Kidney (tissue), 14 donors: ENCODE data around the gene OLFM3. TPM values are rescaled to one million over a fixed set of nuclear protein-coding genes. Genes with fewer than 3 reads are reported as not detected.

Experiments
- DNase-seq, 5 donors: peaks; one replicate each; pipeline ENCODE4 v3.0.0-alpha.2; 2013 to 2020
- FAIRE-seq: peaks from 2 replicates; lab custom pipeline; 2012; peaks lifted over from hg19 to GRCh38; lab: Jason Lieb, UNC
- H3K27ac ChIP-seq, 2 donors: one replicate each; pipeline ENCODE4 v1.7.0; 2013; ENCODE audit warnings: low read depth in 2 of 2, low read length in 2 of 2, inconsistent platforms in 1 of 2
- H3K27me3 ChIP-seq: one replicate; pipeline ENCODE4 v1.7.1; 2013; ENCODE audit warnings: low read length, inconsistent platforms; ENCODE audit not compliant: control insufficient read depth, insufficient read depth
- H3K36me3 ChIP-seq, 3 donors: one replicate each; pipeline versions ENCODE4 v1.7.0 to v1.7.1; 2013; ENCODE audit warnings: low read length in 3 of 3, control low read depth in 1 of 3, inconsistent platforms in 1 of 3; ENCODE audit not compliant: insufficient read depth in 3 of 3, control insufficient read depth in 2 of 3
- H3K4me1 ChIP-seq, 3 donors: one replicate each; pipeline versions ENCODE4 v1.7.0 to v1.7.1; 2013; ENCODE audit warnings: low read length in 3 of 3, inconsistent platforms in 1 of 3, low read depth in 1 of 3; ENCODE audit not compliant: control insufficient read depth in 2 of 3, insufficient read depth in 2 of 3
- H3K4me3 ChIP-seq, 3 donors: one replicate each; pipeline versions ENCODE4 v1.7.0 to v1.8.1; 2013; ENCODE audit warnings: low read length in 3 of 3, control low read depth in 1 of 3, inconsistent platforms in 1 of 3
- H3K9ac ChIP-seq, 3 donors: one replicate each; pipeline versions ENCODE4 v1.7.0 to v1.7.1; 2013; ENCODE audit warnings: low read length in 3 of 3, control low read depth in 1 of 3, inconsistent platforms in 1 of 3
- H3K9me3 ChIP-seq, 3 donors: one replicate each; pipeline versions ENCODE4 v1.7.0 to v1.7.1; 2013; ENCODE audit warnings: low read length in 3 of 3, control low read depth in 1 of 3, inconsistent platforms in 1 of 3; ENCODE audit not compliant: control insufficient read depth in 2 of 3, insufficient read depth in 1 of 3
- CTCF ChIP-seq: IDR thresholded peaks from 3 replicates; pipeline ENCODE4 v1.5.1; 2012; ENCODE audit warnings: mild to moderate bottlenecking, moderate library complexity, borderline replicate concordance; ENCODE audit not compliant: insufficient read depth; ENCODE audit errors: extremely low read depth
- intact Hi-C: fragments of 100-400 bp; cut with DNase I; formaldehyde crosslinking; loops from one replicate; pipeline ENCODE4 v1.11.1; 2022
- polyA plus RNA-seq: library from polyadenylated mRNA; stranded (reverse); fragments of 350-450 nt; fragmentation: Illumina TruSeq; extraction: RNeasy Lipid Tissue Mini Kit (QIAGEN cat#74804); gene quantifications from one replicate; pipeline ENCODE4 v1.2.3, GENCODE V29; 2014; ENCODE audit warnings: low read depth, low replicate concordance; ENCODE audit not compliant: insufficient read depth
- total RNA-seq: library from RNA; stranded (reverse); fragmentation: NEBNext Ultra II Directional; extraction: Animal tissue kit (Norgen Biotek cat#: 25700); gene quantifications from one replicate; pipeline ENCODE4 v1.2.1, GENCODE V29; 2021
- donor health status: control.
- donor health status: control.
- donor health status: control.
- donor health status: control.
- donor health status: control.
- donor health status: DM: yes; HTN: yes; CAD: no.
- donor health status: Normal renal cell carcinoma (clear cell type).

Gene OLFM3
- total and polyA plus RNA-seq, 2 donors from 2014 or later, result 0.41 TPM; not detected in 1

GRCh38 chr1:101849356-101849755 is 147.4 kb downstream of the OLFM3 start:
- H3K36me3 ChIP-seq, result no peaks in the 10 kb centered on the region
- TF ChIP-seq CTCF, result no peak
- no peak overlapping the region for H3K9ac ChIP-seq
- no peak overlapping the region for H3K27ac ChIP-seq
- no peak for DNase-seq
- no peaks in the 10 kb centered on the region for H3K9me3 ChIP-seq
- no peaks in the 10 kb centered on the region for H3K27me3 ChIP-seq
- no peak overlapping the region for H3K4me3 ChIP-seq
- no peaks in the 10 kb centered on the region for H3K4me1 ChIP-seq
- intact Hi-C loops, result no loop called here
- FAIRE-seq, result no peak

GRCh38 chr1:101847626-101848025 is 149.1 kb downstream of the OLFM3 start:
- H3K4me3 ChIP-seq, result no peak overlapping the region
- intact Hi-C loops, result no loop called here
- H3K36me3 ChIP-seq, result no peaks in the 10 kb centered on the region
- no peak overlapping the region for H3K9ac ChIP-seq
- TF ChIP-seq CTCF, result no peak
- H3K27me3 ChIP-seq, result no peaks in the 10 kb centered on the region
- FAIRE-seq (no peak), DNase-seq (peak in 2 of 5 donors; percentile 4 to 9)
- no peaks in the 10 kb centered on the region for H3K4me1 ChIP-seq
- H3K9me3 ChIP-seq, result no peaks in the 10 kb centered on the region
- no peak overlapping the region for H3K27ac ChIP-seq

- H3K9me3 ChIP-seq, result no peaks in the 10 kb centered on the region
- no peak overlapping the region for H3K27ac ChIP-seq
- no peaks in the 10 kb centered on the region for H3K36me3 ChIP-seq
- intact Hi-C loops, result no loop called here
- TF ChIP-seq CTCF, result no peak
- H3K27me3 ChIP-seq, result no peaks in the 10 kb centered on the region
- peak in 4 of 5 donors; percentile 74 to 87 (median 80) for DNase-seq
- no peak for FAIRE-seq
- H3K9ac ChIP-seq, result peak overlapping the region in 1 of 3 donors; percentile 2
- no peaks in the 10 kb centered on the region for H3K4me1 ChIP-seq
- peak overlapping the region in 1 of 3 donors; percentile 40 for H3K4me3 ChIP-seq
Observed at GRCh38 chr1:101846820-101847219, 149.9 kb downstream of the OLFM3 start.

GRCh38 chr1:101843160-101843559 is 153.6 kb downstream of the OLFM3 start:
- FAIRE-seq, result no peak
- DNase-seq, result no peak
- H3K36me3 ChIP-seq, result no peaks in the 10 kb centered on the region
- no peaks in the 10 kb centered on the region for H3K9me3 ChIP-seq
- no peak overlapping the region for H3K9ac ChIP-seq
- no peak overlapping the region for H3K27ac ChIP-seq
- intact Hi-C loops, result no loop called here
- TF ChIP-seq CTCF, result no peak
- no peak overlapping the region for H3K4me3 ChIP-seq
- H3K4me1 ChIP-seq, result no peaks in the 10 kb centered on the region
- H3K27me3 ChIP-seq, result no peaks in the 10 kb centered on the region
